HG02884 (cell line): ENCODE results near the gene PCDH8.

Experiments
- ATAC-seq: cut with Tn5 transposase; IDR thresholded peaks from one replicate; pipeline ENCODE4 v1.9.1; 2021; ENCODE audit warnings: mild to moderate bottlenecking, moderate library complexity; ENCODE audit not compliant: unreplicated experiment

The PCDH8 gene

DNA sequence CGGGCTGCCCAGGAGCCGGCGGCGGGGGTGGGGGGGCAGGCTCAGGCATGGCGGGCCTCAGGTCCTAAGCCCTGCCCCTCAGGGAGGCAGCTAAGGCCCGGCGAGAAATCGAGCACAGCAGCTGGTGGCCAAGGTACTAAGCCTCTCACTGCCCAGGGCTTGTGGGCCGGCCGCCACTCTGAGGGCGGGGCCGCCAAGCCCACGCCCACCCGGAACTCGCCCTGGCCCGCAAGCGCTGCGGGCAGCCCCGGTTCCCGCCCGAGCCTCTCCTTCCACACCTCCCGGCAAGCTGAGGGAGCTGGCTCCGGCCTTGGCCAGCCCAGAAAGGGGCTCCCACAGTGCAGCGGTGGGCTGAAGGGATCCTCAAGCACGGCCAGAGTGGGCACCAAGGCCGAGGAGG, 33.1 kb downstream of the PCDH8 start:
- no peak for ATAC-seq

DNA sequence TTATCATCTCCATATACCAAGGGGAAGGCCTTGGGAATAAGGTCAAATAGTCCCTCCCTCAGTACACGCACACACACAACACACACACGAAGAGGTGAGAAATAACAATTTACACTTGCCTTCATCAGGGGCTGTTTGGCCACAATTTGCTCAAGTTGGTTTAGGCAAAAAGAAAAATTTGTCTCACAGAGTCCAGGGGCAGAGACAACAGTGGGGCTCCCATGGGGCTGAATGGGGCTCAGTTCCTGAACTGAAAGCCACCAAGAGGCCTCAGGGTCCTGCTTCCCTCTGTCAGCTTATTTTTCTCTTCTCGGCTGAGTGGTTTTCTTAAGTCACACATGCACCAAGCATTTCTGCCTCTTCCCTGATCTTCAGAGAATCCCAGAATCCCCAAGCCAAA, 35.5 kb downstream of the PCDH8 start:
- ATAC-seq, result no peak

DNA sequence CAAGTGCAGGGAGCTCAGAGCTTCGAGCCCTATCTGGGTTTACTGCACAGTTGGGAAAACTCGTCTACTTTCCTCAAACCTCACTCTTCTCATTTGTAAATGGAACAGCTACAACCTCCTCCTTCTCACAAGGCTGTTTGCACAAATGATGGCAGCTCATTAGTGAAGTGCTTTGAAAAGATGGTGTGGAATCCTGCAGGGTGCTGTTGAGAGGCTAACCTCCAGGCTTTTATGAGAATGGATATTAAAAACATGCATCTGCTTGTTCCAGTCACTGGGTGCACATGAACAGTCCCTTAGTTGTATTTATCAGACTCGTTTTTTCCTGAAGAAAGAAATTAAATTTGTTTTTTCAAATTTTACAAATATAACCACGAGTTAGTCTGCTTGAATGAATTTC, 36.6 kb downstream of the PCDH8 start:
- ATAC-seq, result no peak

DNA sequence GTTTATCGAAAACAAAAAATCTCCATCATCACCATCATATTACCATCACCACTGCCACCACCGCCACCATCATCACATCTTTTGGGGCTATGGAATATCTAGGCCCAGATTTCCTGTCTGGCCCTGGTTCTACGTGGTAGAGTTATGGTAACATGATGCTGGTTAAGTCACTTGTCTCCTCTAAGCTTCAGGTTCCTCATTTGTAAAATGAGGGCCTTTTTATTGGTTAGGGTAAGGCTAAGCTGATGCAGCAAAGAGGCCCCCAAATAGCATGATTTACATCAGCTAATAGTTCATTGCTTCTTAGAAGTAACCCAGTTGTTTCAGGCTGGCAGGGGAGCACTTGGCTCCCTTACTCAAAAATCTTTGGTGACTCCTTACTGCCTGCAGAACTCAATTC, 37.9 kb downstream of the PCDH8 start:
- no peak for ATAC-seq

DNA sequence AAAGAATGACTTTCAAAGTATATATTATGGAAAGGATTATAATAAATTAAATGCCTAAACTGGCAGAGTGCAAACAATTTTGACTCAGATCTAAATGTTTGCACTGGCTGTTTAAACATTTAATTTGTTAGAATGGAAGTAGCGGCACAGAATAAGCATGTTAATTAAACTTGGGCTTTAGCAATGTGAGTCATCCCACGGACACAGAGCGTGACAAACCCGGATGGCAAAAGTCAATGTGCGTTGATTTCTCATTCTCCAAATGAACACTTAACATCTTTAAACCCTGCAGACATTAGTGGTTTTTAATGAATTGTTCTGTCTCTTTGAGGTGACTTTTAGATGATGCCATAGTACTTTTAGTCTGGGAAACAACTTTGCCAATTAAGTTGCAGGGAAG, 38.4 kb downstream of the PCDH8 start:
- no peak for ATAC-seq

DNA sequence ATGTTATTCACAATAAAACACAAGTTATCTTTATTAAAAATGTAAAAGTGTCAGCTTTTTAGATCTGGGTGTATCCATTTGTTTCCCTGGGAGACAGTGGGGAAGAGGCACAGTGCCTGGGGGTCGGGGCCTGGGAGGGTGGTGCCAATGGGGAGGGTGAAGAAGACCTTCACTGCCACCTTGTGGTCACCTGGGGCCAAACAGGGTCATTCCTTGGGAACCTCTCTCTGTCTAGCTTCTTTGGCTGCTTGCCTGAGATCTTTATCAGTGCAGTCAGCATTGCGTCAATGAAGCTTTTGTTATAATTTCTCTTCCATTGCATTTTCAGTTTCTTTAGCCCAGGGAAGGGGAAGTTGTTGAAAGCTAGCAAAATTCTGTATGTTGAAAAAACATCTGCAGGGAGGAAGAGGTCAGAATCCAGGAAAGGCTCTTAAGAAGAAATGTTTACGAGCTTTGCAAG, 39.1 kb downstream of the PCDH8 start:
- peak; percentile 73 for ATAC-seq

DNA sequence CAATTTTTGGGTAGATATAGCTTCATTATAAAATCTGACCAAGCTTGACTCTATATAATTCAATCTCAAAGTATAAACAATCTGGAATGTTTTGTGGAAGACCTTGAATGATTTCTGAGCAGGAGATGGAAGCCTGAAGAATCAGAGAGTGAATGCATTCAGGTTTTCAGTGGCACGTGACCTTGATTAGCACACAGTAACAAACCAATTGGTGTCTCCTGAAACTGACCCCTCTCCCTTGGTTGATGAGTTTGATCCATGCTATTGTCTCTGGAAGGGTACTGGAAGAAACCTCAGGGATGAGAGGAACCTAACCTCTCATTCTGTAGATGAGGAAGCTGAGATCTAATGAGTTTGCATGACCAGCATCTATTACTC, 39.6 kb downstream of the PCDH8 start:
- no peak for ATAC-seq

DNA sequence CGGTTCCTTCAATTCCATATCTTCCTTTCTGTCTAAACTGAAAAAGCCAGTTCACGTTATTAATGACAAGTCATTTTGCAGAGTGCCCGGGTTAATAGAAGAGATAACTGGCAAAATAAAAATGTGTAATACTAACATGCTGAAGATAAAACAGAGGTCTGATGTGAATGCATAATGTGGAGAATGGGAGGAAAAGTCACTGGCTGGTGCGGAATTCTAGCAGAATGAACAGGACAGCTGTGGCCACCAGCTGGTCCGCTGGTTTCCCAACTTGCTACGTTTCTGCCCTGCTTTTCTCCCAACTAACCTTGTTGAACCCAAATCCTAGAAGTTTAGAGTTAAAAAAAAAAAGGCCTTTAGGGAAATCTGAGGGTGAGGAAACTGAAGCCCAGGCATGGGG, 42.4 kb downstream of the PCDH8 start:
- no peak for ATAC-seq

DNA sequence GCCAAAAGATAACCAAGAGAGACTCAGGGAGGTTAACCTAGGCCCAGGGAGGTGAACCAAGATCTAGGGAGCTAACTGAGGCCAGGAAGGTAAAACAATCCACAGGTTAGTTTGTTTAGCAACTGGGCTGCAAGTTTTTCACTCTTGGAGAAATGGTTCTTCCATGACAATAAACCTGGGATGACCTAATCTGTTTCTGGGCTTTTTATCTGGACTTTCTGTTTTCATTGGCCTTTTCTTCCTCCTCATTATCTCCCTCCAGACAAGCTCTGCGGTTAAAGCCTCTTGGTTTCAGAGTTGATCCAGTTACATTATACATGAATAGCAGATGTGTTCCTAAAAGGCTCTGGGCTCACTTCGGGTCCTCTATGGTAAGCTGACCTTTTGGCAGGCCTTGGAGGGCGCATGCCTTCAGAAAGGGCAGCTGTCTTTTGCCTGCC, 44.2 kb downstream of the PCDH8 start:
- no peak for ATAC-seq

DNA sequence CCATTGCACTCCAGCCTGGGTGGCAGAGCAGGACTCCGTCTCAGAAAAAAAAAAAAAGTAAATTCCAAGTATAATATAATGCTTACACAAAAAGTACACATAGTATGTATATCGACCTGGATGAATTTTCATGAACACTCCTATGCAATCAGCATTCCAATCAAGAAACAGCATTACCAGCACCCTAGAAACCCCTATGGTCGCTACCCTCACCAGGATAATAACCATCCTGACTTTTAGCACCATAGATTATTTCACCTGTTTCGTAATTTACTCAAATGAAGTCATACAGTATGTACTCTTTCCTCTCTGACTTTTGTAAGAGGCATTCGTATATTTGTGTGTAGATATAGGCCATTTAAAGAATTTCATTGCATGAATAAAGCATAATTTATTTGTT, 47.6 kb downstream of the PCDH8 start:
- ATAC-seq, result no peak

DNA sequence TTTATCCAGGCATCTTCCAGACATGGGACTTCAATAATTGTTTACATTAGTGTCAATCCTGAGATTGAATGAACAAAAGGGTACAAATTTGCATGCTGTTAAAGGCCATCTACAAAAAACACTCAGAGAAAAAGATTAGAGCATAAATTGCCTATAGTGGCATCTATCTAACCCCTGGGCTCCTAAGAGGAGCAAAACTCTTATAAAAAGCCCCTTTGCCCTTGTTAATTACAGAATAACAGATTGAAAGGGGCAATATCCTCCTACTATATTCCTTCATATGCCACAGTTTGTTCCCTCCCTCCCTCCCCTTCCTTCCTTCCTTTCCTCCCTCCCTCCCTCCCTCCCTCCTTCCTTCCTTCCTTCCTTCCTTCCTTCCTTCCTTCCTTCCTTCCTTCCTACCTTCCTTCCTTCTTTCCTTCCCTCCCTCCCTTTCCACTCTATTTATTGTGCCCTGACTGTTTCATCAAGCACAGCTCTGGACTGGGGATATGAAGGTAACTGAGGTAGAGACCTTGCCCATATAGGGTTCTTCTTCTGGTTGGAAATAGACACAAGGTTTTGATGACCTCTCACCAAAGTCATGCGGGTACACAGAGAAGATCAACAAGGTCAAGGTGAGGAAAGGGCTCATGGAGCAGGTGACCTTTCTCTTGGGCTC, 49.5 kb downstream of the PCDH8 start:
- no peak for ATAC-seq

DNA sequence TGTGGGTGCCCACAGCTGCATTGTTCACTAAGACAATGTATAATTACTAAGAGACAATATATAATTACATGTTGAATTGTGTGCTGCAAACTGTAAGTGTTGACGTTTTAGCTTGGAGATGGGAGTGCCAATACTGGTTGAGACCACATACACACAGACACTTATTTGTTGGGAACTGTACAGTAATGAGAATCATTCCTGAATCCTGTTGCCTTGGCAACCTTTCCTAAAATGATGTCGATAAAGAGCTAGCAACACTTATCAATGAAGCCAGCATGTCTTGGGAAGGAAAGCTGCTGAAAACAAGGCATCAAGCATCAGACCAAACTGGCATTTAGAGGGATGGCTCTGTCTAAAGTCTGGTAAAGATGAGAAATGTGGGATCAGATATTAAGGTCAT, 51.3 kb downstream of the PCDH8 start:
- ATAC-seq, result no peak

DNA sequence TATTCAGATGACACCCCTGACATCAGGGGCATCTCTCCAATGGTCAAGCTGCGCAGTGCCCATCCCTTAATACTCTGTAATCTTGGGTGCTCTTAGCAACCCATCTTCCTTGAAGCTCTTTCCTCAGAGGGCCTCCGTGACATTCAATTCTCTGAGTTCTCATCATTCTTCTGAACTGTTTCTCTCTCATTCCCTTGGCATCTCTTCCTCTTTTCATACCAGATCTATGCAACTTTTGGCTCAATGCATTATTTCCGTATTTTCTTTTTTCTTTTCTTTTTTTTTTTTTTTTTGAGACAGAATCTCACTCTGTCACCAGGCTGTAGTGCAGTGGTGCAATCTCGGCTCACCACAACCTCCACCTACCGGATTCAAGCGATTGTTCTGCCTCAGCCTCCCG, 53.9 kb downstream of the PCDH8 start:
- ATAC-seq, result no peak

DNA sequence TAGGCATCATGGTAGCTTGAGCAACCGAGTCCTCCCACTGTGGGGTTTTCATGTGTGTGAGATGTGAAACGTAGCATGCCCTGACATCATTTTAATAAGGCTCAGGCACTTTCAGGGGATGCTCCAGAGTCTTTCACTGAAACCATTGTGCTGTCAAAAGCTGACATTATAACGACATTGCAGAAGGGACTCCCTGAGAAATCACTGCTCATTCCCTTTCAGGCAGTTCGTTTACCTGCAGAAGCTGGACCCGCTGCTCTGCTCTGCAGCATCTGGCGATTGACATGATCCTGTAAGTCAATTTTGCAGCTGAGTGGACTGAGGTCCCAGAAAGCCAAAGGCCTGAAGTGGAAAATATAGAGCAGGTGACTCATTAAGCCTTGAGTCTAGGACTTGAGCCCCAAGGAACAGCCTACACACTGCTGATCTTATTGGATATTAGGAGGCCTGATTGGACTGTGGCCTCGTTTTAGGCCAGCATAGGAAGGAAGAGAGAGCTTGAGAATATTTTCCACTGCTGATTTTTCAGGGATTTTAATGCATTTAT, 54.9 kb downstream of the PCDH8 start:
- no peak for ATAC-seq
